ENCODE measurements around the gene RBM20. TPM values are rescaled to one million over a fixed set of nuclear protein-coding genes. Genes with fewer than 3 reads are reported as not detected.

The RBM20 gene
- total and polyA plus RNA-seq, 2 of the 13 experiments (the other 11 are each of a cell fraction or from before 2014, with no cell fraction given) = 0.02 to 0.22 TPM

- no peak for TF ChIP-seq ZBTB40 (IDR thresholded peaks at IDR 0.05)
- TF ChIP-seq ZBTB40 (CRISPR knock-in tag; IDR thresholded peaks at IDR 0.05) = peak; percentile 50; the same call in 1 of the 2 replicates
- 0 out of 2 replicates have a peak, but pooled peaks have one; percentile 7 for TF ChIP-seq ETV5 (CRISPR knock-in tag; IDR thresholded peaks at IDR 0.05; ENCODE audit: borderline replicate concordance)
- no peak for TF ChIP-seq JUND (CRISPR knock-in tag; IDR thresholded peaks at IDR 0.05)
- TF ChIP-seq CBX5 (CRISPR knock-in tag; IDR thresholded peaks at IDR 0.05; ENCODE audit: borderline replicate concordance) = no peak
- peak; percentile 18; the same call in 1 of the 2 replicates for TF ChIP-seq SAP130 (CRISPR knock-in tag; IDR thresholded peaks at IDR 0.05; ENCODE audit: low read depth)
- peak; percentile 58; the same call in 1 of the 2 replicates for TF ChIP-seq KDM5B (CRISPR knock-in tag; IDR thresholded peaks at IDR 0.05; ENCODE audit: borderline replicate concordance)
- TF ChIP-seq RXRA (CRISPR knock-in tag; IDR thresholded peaks at IDR 0.05) = peak; percentile 28; the same call in 1 of the 2 replicates
- TF ChIP-seq NFE2L2 (IDR thresholded peaks at IDR 0.05; ENCODE audit: low read length) = no peak
- 0 out of 2 replicates have a peak, but pooled peaks have one; percentile 56 for TF ChIP-seq ZNF572 (CRISPR knock-in tag; IDR thresholded peaks at IDR 0.05)
- no peak for TF ChIP-seq SKI (IDR thresholded peaks at IDR 0.05; ENCODE audit: partially characterized antibody)
- 0 out of 2 replicates have a peak, but pooled peaks have one; percentile 50 for TF ChIP-seq ZNF547 (CRISPR knock-in tag; IDR thresholded peaks at IDR 0.05)
- no peak for TF ChIP-seq HOMEZ (CRISPR knock-in tag; IDR thresholded peaks at IDR 0.05; ENCODE audit: low read depth)
- no peak for TF ChIP-seq ZFP1 (CRISPR knock-in tag; IDR thresholded peaks at IDR 0.05)
- no peak for TF ChIP-seq KLF9 (CRISPR knock-in tag; IDR thresholded peaks at IDR 0.05; ENCODE audit: low read depth)
- TF ChIP-seq PATZ1 (CRISPR knock-in tag; IDR thresholded peaks at IDR 0.05) = 0 out of 2 replicates have a peak, but pooled peaks have one; percentile 10
- no peak for TF ChIP-seq KLF15 (CRISPR knock-in tag; IDR thresholded peaks at IDR 0.05; ENCODE audit: borderline replicate concordance)
- no peak for TF ChIP-seq ZNF329 (CRISPR knock-in tag; IDR thresholded peaks at IDR 0.05; ENCODE audit: low read depth)
These were observed 27.8 kb downstream of the RBM20 start (continued) for GRCh38 chr10:110671788-110672579.
